Measurements from ENCODE around the gene TMCO1.
"Not testable (repeated sequence)": the region's sequence is repeated elsewhere in the genome, so short reads cannot be mapped to it uniquely, and the experiment has no call there.

The TMCO1 gene

GRCh38 chr1:165683848-165684485 is 84.7 kb downstream of the TMCO1 start:
- DNase-seq (ENCODE audit: low read depth) = peak; percentile 26
- H3K4me3 ChIP-seq (ENCODE audit: low read depth, low read length) = no peak overlapping the region
- no peak for TF ChIP-seq CTCF (conservative IDR thresholded peaks at IDR 0.05; ENCODE audit: low read depth, low read length)

- not testable (repeated sequence) for DNase-seq (ENCODE audit: low read depth); H3K4me3 ChIP-seq (ENCODE audit: low read depth, low read length)
Observed at GRCh38 chr1:165680773-165681172, 87.9 kb downstream of the TMCO1 start.

- TF ChIP-seq CTCF (conservative IDR thresholded peaks at IDR 0.05; ENCODE audit: low read depth, low read length) = no peak
- no peak for DNase-seq (ENCODE audit: low read depth)
- H3K4me3 ChIP-seq (ENCODE audit: low read depth, low read length) = no peak overlapping the region
Observed at GRCh38 chr1:165680303-165680702, 88.4 kb downstream of the TMCO1 start.

DNA sequence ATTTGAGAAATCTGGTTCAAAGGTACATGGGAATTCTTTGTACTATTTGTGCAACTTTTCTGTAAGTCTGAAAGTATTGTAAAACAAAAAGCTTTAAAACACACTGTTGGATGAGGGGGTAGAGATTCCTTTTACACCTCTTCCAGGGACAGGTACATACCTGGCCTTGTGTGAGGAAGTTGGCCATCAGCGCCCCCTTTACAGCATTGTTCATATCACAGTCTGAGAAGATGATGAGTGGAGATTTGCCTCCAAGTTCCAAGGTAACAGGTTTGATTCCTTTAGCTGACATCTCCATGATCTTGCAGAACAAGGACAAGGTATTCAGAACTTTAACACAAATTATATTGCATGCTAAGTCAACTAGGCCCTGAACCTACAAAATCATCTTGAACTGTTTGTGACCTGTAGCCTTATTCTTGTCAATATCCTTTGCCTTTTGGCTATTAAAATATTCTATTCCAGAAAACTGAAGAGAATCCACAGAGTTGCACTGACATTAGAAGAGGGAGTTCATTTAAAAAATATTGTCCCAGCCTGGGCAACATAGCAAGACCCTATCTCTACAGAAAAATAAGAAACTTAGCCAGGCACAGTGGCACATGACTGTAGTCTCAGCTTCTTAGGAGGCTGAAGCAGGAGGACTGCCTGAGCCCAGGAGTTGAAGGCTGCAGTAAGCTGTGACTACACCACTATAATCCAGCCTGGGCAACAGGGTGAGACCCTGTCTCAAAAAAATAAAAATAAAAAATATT is 89.2 kb downstream of the TMCO1 start:
- TF ChIP-seq CTCF (conservative IDR thresholded peaks at IDR 0.05; ENCODE audit: low read depth, low read length) = no peak
- DNase-seq (ENCODE audit: low read depth) = no peak
- H3K4me3 ChIP-seq (ENCODE audit: low read depth, low read length) = no peak overlapping the region

DNA sequence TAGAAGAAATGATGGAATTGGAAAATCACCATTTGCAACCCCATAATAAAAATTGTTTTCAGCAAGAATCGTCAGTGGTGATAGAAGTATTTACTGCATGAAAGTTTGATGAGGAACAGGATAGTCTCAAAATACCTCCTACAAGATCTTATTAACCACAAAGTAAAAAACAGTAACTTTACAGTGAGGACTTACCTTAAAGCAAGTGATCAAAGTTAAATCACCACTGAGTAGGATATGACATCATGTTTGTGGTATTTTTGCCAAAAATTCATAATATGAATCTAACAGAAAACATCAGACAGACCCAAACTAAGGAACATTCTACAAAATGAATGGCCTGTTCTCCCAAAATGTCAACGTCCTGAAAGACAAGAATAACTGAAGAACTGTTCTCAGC is 90.2 kb downstream of the TMCO1 start:
- TF ChIP-seq CTCF (conservative IDR thresholded peaks at IDR 0.05; ENCODE audit: low read depth, low read length) = no peak
- DNase-seq (ENCODE audit: low read depth) = no peak
- H3K4me3 ChIP-seq (ENCODE audit: low read depth, low read length) = no peak overlapping the region
